ACHN (cell line): Measurements from ENCODE around the gene AQR.
"Not testable (repeated sequence)": the region's sequence is repeated elsewhere in the genome, so short reads cannot be mapped to it uniquely, and the experiment has no call there.

ENCODE experiments used
- DNase-seq: peaks from one replicate; pipeline ENCODE4 v3.0.0-alpha.2; 2015
- in situ Hi-C: cut with HindIII; loops from 2 replicates; pipeline ENCODE4 v1.10.0; 2017; ENCODE audit warnings: low sequenced_read_pairs, low pct_ligation_motif_present, low pct_unique_long_range_greater_than_20kb

Gene AQR

DNA sequence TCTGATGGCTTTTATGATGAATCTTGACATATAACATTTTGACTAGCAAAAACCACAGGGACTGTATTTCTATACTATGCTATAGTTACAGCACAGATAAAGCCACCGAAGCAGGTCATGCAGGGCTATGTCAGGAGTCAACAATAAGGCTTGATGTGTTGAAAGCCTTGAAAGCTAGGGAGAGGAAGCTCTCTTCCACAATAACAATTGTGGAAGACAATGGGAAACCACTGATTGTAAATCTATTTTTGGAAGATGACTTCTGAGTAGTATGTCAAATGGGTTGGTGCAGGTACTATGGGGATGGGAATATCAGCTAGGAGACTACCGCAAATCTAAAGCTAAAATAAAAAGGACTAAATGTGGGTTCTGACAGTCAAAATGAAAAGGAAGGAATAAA, 4.0 kb upstream of the AQR start:
- no peak for DNase-seq
- in situ Hi-C loops, result no loop called here

- in situ Hi-C loops, DNase-seq: not testable (repeated sequence)
These were observed 629 bp upstream of the AQR start for GRCh38 chr15:34970098-34970643.

DNA sequence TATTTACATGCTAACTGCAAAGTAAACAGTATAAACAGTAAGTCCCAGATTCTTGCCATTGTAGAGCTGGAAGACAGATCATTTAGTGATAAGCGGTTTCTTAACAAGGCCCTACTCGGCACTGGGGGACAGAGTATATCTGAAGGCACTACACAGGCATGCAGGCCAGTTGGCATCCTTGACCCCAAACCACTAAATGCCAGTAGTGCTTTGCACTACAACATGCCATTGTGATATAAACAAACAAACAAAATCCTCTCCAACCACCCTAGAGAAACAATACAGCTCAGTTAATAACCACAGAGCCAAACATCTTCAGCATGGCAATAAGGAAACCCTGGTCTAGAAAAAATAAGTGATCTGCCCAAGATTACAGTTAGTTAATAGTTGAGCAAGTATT, 5.3 kb downstream of the AQR start:
- in situ Hi-C loops, result no loop called here
- no peak for DNase-seq

DNA sequence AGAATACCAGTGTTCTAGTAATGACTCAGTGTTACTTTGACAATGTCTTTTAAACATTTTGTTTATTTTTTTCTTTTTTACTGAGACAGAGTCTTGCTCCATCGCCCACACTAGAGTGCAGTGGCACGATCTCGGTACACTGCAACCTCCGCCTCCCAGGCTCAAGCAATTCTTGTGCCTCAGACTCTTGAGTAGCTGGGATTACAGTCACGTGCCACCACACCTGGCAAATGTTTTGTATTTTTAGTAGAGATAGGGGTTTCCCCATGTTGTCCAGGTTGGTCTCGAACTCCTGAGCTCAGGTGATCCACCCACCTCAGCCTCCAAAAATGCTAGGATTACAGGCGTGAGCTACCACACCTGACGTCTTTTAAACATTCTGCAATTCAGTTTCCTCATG, 15.7 kb downstream of the AQR start:
- DNase-seq, result no peak
- in situ Hi-C loops, result no loop called here

GRCh38 chr15:34952481-34952880, 17.1 kb downstream of the AQR start:
- in situ Hi-C loops, result no loop called here
- no peak for DNase-seq

GRCh38 chr15:34951993-34952392, 17.5 kb downstream of the AQR start:
- no peak for DNase-seq
- in situ Hi-C loops, result no loop called here

DNA sequence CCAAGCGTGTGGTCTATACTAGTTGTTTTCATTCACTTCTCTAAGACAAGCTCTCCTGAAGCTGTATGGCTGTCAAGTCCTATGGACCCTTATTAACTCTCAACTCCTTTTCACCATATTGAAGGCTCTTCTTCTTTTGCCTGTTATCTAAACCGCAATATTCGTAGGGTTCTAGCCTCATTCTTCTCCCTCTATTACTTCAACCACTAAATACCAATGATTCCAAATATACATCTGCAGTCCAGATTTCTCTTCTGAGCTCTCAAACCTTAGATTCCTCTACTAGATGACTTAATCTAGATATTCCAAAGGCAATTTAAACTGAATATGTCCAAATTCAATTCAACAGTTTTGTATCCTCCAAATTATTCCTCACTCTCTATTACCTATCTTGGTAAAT, 24.6 kb downstream of the AQR start:
- DNase-seq, result no peak
- in situ Hi-C loops, result no loop called here

- DNase-seq, result no peak
- in situ Hi-C loops, result no loop called here
These were observed 25.8 kb downstream of the AQR start for GRCh38 chr15:34943711-34944110.

DNA sequence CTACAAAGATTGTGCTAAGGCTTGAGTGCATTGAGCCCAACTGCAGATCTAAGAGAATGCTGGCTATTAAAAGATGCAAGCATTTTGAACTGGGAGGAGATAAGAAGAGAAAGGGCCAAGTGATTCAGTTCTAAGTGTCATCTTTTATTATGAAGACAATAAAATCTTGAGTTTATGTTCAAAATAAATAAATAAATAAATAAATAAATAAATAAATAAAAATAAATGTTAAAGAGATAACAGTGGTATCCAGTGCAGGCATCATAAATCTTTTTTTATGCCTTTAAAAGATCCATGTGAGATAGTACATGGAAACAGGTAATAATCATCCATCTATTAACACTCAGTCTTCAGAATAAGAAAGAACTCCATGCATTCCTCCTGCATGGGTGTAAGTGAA, 26.3 kb downstream of the AQR start:
- not testable (repeated sequence) for DNase-seq

GRCh38 chr15:34942363-34942762, 27.2 kb downstream of the AQR start:
- in situ Hi-C loops, result no loop called here
- no peak for DNase-seq

More for the DNA sequence above, 26.3 kb downstream of the AQR start:
- in situ Hi-C loops, result not testable (repeated sequence)

DNA sequence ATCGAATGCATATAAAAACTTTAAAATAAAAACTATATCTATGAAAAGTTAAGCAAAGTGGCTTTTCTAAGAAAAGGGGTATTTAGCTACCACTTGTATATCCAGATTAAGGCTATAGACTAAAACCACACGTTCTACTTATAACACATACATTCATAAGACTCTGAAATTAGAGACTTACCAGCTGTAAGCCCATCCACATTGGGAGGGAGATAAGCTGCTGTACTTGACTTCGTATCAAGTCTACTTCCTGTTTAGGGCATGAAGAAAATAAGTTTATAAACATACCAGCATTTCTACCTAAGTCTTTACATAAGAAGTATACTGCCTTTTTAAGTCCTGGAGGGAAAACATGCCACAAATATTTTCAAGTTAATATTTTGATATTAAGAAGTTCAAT, 27.7 kb downstream of the AQR start:
- no peak for DNase-seq
- in situ Hi-C loops, result no loop called here

GRCh38 chr15:34941185-34941698, 28.3 kb downstream of the AQR start:
- in situ Hi-C loops, result no loop called here

DNA sequence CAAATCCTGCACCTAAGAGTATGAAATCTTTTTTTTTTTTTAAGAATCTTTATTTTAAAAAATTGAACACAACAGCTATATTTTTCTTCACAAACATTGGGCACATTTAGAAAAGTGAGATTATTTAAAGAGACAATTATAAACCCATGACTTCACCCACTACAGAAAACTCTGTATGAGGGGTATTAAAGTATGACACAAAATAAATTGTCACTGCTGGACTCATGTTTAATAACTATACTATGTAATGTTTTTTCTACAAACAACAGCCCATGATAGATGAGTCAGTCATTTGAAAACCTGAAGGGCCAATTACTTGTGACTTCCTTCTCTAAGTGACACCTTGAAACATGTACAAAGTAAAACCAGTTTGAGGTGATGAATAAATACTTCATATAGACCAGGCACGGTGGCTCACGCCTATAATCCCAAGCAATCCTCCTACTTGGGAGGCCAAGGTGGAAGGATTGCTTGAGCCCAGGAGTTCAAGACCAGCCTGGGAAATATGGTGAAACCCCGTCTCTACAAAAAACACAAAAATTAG, 36.0 kb downstream of the AQR start:
- no peak for DNase-seq
- in situ Hi-C loops, result no loop called here

More at GRCh38 chr15:34941185-34941698, 28.3 kb downstream of the AQR start:
- no peak for DNase-seq

DNA sequence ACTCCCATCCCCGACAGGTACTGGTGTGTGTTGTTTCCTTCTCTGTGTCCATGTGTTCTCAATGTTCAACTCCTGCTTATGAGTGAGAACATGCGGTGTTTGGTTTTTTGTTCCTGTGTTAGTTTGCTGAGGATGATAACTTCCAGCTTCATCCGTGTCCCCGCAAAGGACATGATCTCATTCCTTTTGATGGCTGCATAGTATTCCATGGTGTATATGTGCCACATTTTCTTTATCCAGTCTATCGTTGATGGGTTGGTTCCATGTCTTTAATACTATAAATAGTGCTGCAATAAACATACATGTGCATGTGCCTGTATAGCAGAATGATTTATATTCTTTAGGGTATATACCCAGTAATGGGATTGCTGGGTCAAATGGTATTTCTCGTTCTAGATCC, 41.2 kb downstream of the AQR start:
- in situ Hi-C loops, DNase-seq: not testable (repeated sequence)

DNA sequence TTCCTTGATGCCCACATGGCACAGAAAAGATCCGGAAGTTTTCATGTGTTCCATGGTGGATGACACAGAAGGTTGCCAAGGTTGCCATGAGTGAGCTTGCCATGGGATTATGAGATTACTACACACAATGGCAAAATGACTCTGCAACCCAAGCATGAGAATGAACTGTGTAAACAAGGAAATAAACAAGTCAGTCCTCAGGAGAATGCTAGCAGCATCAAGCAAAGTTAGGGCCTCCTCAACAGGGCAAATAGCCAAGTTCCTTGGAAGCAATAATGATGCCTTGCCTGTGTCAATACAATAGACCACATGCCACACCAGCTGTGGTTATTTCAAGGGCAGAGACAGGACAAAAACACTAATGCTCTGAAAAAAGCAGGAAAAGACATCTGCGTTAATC, 41.8 kb downstream of the AQR start:
- DNase-seq, result no peak
- in situ Hi-C loops, result no loop called here

- in situ Hi-C loops, result no loop called here
- DNase-seq, result no peak
These were observed 55.2 kb downstream of the AQR start for GRCh38 chr15:34914317-34914716.

GRCh38 chr15:34905047-34905446, 64.5 kb downstream of the AQR start:
- no peak for DNase-seq
- in situ Hi-C loops, result no loop called here

- in situ Hi-C loops, result no loop called here
- no peak for DNase-seq
These were observed 65.0 kb downstream of the AQR start for GRCh38 chr15:34904527-34904926.

GRCh38 chr15:34900748-34901147, 68.8 kb downstream of the AQR start:
- in situ Hi-C loops, result no loop called here

DNA sequence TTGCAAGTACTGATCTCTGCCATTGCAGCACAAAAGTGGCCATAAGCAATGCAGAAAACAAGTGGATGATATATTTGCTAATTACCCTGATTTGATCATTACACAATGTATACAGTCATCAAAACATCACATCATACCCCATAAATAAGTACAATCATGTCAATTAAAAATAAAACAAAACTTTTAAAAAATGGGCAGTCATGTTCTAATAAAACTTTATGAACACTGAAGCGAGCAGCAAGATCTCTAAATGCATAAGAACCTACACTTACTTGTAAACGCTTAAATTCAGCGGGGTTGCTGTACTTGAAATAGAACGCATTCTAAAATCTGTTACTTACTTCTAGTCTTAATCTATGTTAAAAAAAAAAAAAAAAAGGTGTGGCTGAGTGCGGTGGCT, 73.4 kb downstream of the AQR start:
- no peak for DNase-seq
- in situ Hi-C loops, result no loop called here

More at GRCh38 chr15:34900748-34901147, 68.8 kb downstream of the AQR start:
- DNase-seq, result no peak
